ENCODE measurements around the gene CST5. TPM values are rescaled to one million over a fixed set of nuclear protein-coding genes. Genes with fewer than 3 reads are reported as not detected.

Gene CST5
- total RNA-seq (not detected in 2 replicates), polyA plus RNA-seq (not detected in 2 replicates), polyA minus RNA-seq (not detected in 2 replicates), Bru-seq, nascent RNA (not detected), BruChase-seq, experiment 1, labeled RNA remaining after a 6-hour chase (not detected), BruChase-seq, experiment 2, labeled RNA remaining after a 2-hour chase (not detected)
- polyA plus RNA-seq (2011; cell fraction: cytosol; rRNA removed): not detected in 2 replicates
- polyA plus RNA-seq (2011; cell fraction: nucleus; rRNA removed): not detected in 2 replicates
- not detected in 2 replicates for polyA plus RNA-seq (2012)
- not detected for polyA minus RNA-seq (2011; cell fraction: cytosol; rRNA and poly(A)+ RNA removed)
- not detected in 2 replicates for polyA minus RNA-seq (2011; cell fraction: nucleus; rRNA and poly(A)+ RNA removed)
- long read RNA-seq: 0 reads

GRCh38 chr20:23879328-23879798 lies at the start of gene CST5:
TSS of gene CST5 (minus strand) at chr20:23879748. CDS start at chr20:23879676, 72 bp downstream.
- intact Hi-C loops (cut with micrococcal nuclease): no loop called here

More at GRCh38 chr20:23879328-23879798, at the start of gene CST5:
- Histone ChIP-seq H3K79me2 (ENCODE audit: control insufficient read depth, insufficient read depth, low read length) (no peaks in the 10 kb centered on the region), H3K9me3 (replicated peaks; ENCODE audit: control insufficient read depth, insufficient read depth, low read length) (no peaks in the 10 kb centered on the region), H3K27me3 (ENCODE audit: control insufficient read depth in 2 of 2, insufficient read depth in 2 of 2, low read length in 2 of 2) (no peaks in the 10 kb centered on the region), H3K27ac (ENCODE audit: insufficient read depth, low read depth, low read length) (no peak within 1 kb of the TSS), H3K4me2 (ENCODE audit: insufficient read depth, low read length) (no peak within 1 kb of the TSS), H3K4me3 (replicated peaks in 1 of 3; ENCODE audit: insufficient read depth in 1 of 3, low read depth in 1 of 3, low read length in 3 of 3) (no peak within 1 kb of the TSS), H4K20me1 (replicated peaks; ENCODE audit: control insufficient read depth, extremely low read depth, insufficient read depth, low read length) (no peaks in the 10 kb centered on the region), H3K36me3 (ENCODE audit: control insufficient read depth in 2 of 2, extremely low read depth in 1 of 2, insufficient read depth in 2 of 2, low read length in 2 of 2) (no peaks in the 10 kb centered on the region), H3K9me1 (replicated peaks; ENCODE audit: control insufficient read depth, extremely low read depth, insufficient read depth, low read length) (no peaks in the 10 kb centered on the region), H3K4me1 (ENCODE audit: control insufficient read depth, extremely low read depth, insufficient read depth, low read length) (no peaks in the 10 kb centered on the region), H2AFZ (ENCODE audit: low read depth, low read length) (no peak within 1 kb of the TSS), H3K9ac (replicated peaks; ENCODE audit: extremely low read depth, insufficient read depth, low read length) (no peak within 1 kb of the TSS)
- TF ChIP-seq CTCF (IDR thresholded peaks at IDR 0.05; ENCODE audit: extremely low read depth in 1 of 2, insufficient read depth in 1 of 2, low read depth in 1 of 2, low read length in 2 of 2) (no peak), EZH2 (IDR thresholded peaks at IDR 0.05; ENCODE audit: borderline replicate concordance, low read depth, low read length, severe bottlenecking) (no peak), GATA2 (IDR thresholded peaks at IDR 0.05; ENCODE audit: insufficient read depth, insufficient read length, low read depth, low read length) (no peak), POLR2A (IDR thresholded peaks at IDR 0.05; ENCODE audit: low read depth, low read length) (no peak), JUN (IDR thresholded peaks at IDR 0.05; ENCODE audit: borderline replicate concordance, insufficient read depth, insufficient read length, low read depth) (no peak), MYC (IDR thresholded peaks at IDR 0.05; ENCODE audit: low read depth, low read length) (no peak), FOS (IDR thresholded peaks at IDR 0.05; ENCODE audit: borderline replicate concordance, insufficient read depth, low read length) (no peak), MAX (IDR thresholded peaks at IDR 0.05; ENCODE audit: insufficient read depth, insufficient read length) (no peak), POLR2AphosphoS5 (IDR thresholded peaks at IDR 0.05; ENCODE audit: insufficient read depth, low read depth, low read length) (no peak)
- dilution Hi-C loops (cut with MboI; ENCODE audit: extremely low pct_ligation_motif_present, low sequenced_read_pairs): no loop called here
- POLR2A ChIA-PET: no interaction called here
- FAIRE-seq (no peak), DNase-seq (ENCODE audit: low read depth, low spot score) (no peak)
- CTCF ChIA-PET: no interaction called here
- BruUV-seq (replicated peaks): no TSS peak

All from endothelial cell of umbilical vein (primary cell).